A549 (cell line): ENCODE results near the gene ATP6AP2. TPM values are rescaled to one million over a fixed set of nuclear protein-coding genes. Genes with fewer than 3 reads are reported as not detected.

Experiments used
- ATAC-seq, 2 experiments: fragments of 200-7000 bp in 1 of 2; fragments of >200 bp in 1 of 2; cut with Nextera tagmentation in 1 of 2; cut with Tn5 transposase in 1 of 2; 3 replicates each; pipeline versions ENCODE4 v1.8.0 to v1.9.1; 2018 to 2020; ENCODE audit warnings: mild to moderate bottlenecking in 1 of 2, moderate library complexity in 1 of 2
- CTCF ChIA-PET: fragments of 300-600 bp; sonication (Branson Sonifier 250); formaldehyde crosslinking; extraction: SDS; loops from one replicate; lab custom pipeline; 2021; ENCODE audit warnings: antibody characterized with exemption, inconsistent platforms; lab: Yijun Ruan, JAX
- POLR2A ChIA-PET: fragments of 350-600 bp; formaldehyde crosslinking; extraction: SDS; loops from one replicate; lab custom pipeline; 2021; ENCODE audit warnings: antibody characterized with exemption, inconsistent platforms; lab: Yijun Ruan, JAX
- DNase-seq, 2 experiments: peaks; one replicate each; pipeline versions ENCODE4 v3.0.0 to v3.0.0-alpha.2; 2011 to 2016; ENCODE audit warnings: low read depth in 1 of 2, low spot score in 1 of 2
- FAIRE-seq: peaks from 2 replicates; lab custom pipeline; 2011; peaks lifted over from hg19 to GRCh38; lab: Jason Lieb, UNC
- H3K27ac ChIP-seq, 2 experiments: fragments of >200 bp; sonication (Bioruptor Twin); formaldehyde crosslinking; 3 replicates each; pipeline ENCODE4 v1.5.1; 2016 to 2017
- H3K4me1 ChIP-seq: fragments of >200 bp; sonication (Bioruptor Twin); formaldehyde crosslinking; 3 replicates; pipeline ENCODE4 v1.6.1; 2016
- H3K4me2 ChIP-seq: fragments of >200 bp; sonication (Bioruptor Twin); formaldehyde crosslinking; 3 replicates; pipeline ENCODE4 v1.6.1; 2016
- H3K4me3 ChIP-seq: fragments of >200 bp; sonication (Bioruptor Twin); formaldehyde crosslinking; 3 replicates; pipeline ENCODE4 v1.5.1; 2016
- H3K9me3 ChIP-seq: fragments of >200 bp; sonication (Bioruptor Twin); formaldehyde crosslinking; 3 replicates; pipeline ENCODE4 v1.6.1; 2016
- ATOH8 ChIP-seq: fragments of 250-450 bp; sonication (Bioruptor Pico); IDR thresholded peaks from 2 replicates; pipeline ENCODE4 v1.5.0; 2020; ENCODE audit warnings: low read depth, mild to moderate bottlenecking, moderate library complexity
- BCL3 ChIP-seq: fragments of >200 bp; sonication (Bioruptor Twin); formaldehyde crosslinking; IDR thresholded peaks from 3 replicates; pipeline ENCODE4 v1.6.1; 2016
- BHLHE40 ChIP-seq: IDR thresholded peaks from 2 replicates; pipeline ENCODE4 v1.6.1; 2012; ENCODE audit warnings: low read depth, low read length, inconsistent platforms
- CBX8 ChIP-seq: fragments of 200-600 bp; sonication (generic); IDR thresholded peaks from 2 replicates; pipeline ENCODE4 v1.6.1; 2016
- ESRRA ChIP-seq: fragments of 150-350 bp; IDR thresholded peaks from 2 replicates; pipeline ENCODE4 v1.6.1; 2014; ENCODE audit warnings: mild to moderate bottlenecking, low read length, borderline replicate concordance
- FOXS1 ChIP-seq: fragments of 250-450 bp; sonication (Bioruptor Pico); IDR thresholded peaks from 2 replicates; pipeline ENCODE4 v1.5.0; 2020; ENCODE audit warnings: mild to moderate bottlenecking, moderate library complexity
- HDAC2 ChIP-seq: fragments of 200-600 bp; sonication (generic); IDR thresholded peaks from 2 replicates; pipeline ENCODE4 v1.6.1; 2016
- HMGXB4 ChIP-seq: fragments of 250-450 bp; sonication (Bioruptor Pico); IDR thresholded peaks from 2 replicates; pipeline ENCODE4 v1.5.0; 2021; ENCODE audit warnings: mild to moderate bottlenecking, moderate library complexity, borderline replicate concordance
- HOXA7 ChIP-seq: fragments of 250-450 bp; sonication (Bioruptor Pico); IDR thresholded peaks from 2 replicates; pipeline ENCODE4 v1.5.0; 2020; ENCODE audit warnings: mild to moderate bottlenecking, moderate library complexity
- JUN ChIP-seq, 2 experiments: fragments of >200 bp; sonication (Bioruptor Twin); formaldehyde crosslinking; IDR thresholded peaks; 2 replicates in 1 of 2; 3 replicates in 1 of 2; pipeline ENCODE4 v1.6.1; 2016 to 2017
- MAX ChIP-seq: IDR thresholded peaks from 2 replicates; pipeline ENCODE4 v1.6.1; 2012
- NFE2L2 ChIP-seq: fragments of 150-350 bp; conservative IDR thresholded peaks from 2 replicates; pipeline ENCODE4 v1.6.1; 2014; ENCODE audit warnings: low read length
- PBX3 ChIP-seq: IDR thresholded peaks from 2 replicates; pipeline ENCODE4 v1.6.1; 2012
- PHF8 ChIP-seq: fragments of 200-600 bp; sonication (generic); IDR thresholded peaks from 2 replicates; pipeline ENCODE4 v1.6.1; 2016; ENCODE audit warnings: low read depth, mild to moderate bottlenecking, antibody characterized with exemption, moderate library complexity, borderline replicate concordance
- POLR2A ChIP-seq: IDR thresholded peaks from 2 replicates; pipeline ENCODE4 v1.6.1; 2012; ENCODE audit warnings: mild to moderate bottlenecking, low read length
- POLR2AphosphoS2 ChIP-seq: conservative IDR thresholded peaks from 2 replicates; pipeline ENCODE4 v1.6.1; 2012; ENCODE audit warnings: low read length, improper control_type of control experiment, inconsistent platforms
- RAD21 ChIP-seq, 2 experiments: fragments of >200 bp in 1 of 2; sonication (Bioruptor Twin) in 1 of 2; formaldehyde crosslinking in 1 of 2; IDR thresholded peaks in 1 of 2; conservative IDR thresholded peaks in 1 of 2; 2 replicates in 1 of 2; 3 replicates in 1 of 2; pipeline ENCODE4 v1.6.1; 2012 to 2018; ENCODE audit warnings: inconsistent platforms in 1 of 2
- RFX5 ChIP-seq: fragments of 450-650 bp; IDR thresholded peaks from 2 replicates; pipeline ENCODE4 v1.7.1; 2014; ENCODE audit warnings: antibody characterized with exemption, mild to moderate bottlenecking, moderate library complexity
- SMC3 ChIP-seq: fragments of >200 bp; sonication (Bioruptor Twin); formaldehyde crosslinking; IDR thresholded peaks from 3 replicates; pipeline ENCODE4 v1.6.1; 2018; ENCODE audit warnings: inconsistent platforms
- SREBF2 ChIP-seq: fragments of 450-650 bp; IDR thresholded peaks from 2 replicates; pipeline ENCODE4 v1.6.1; 2014; ENCODE audit warnings: mild to moderate bottlenecking, moderate library complexity
- USF2 ChIP-seq: fragments of 450-650 bp; IDR thresholded peaks from 2 replicates; pipeline ENCODE4 v1.6.1; 2014; ENCODE audit warnings: antibody characterized with exemption
- ZC3H11A ChIP-seq: fragments of 450-650 bp; IDR thresholded peaks from 2 replicates; pipeline ENCODE4 v1.6.1; 2014; ENCODE audit warnings: antibody characterized with exemption, mild to moderate bottlenecking
- ZFP36 ChIP-seq: fragments of 450-650 bp; IDR thresholded peaks from 2 replicates; pipeline ENCODE4 v1.6.1; 2014; ENCODE audit warnings: borderline replicate concordance; ENCODE audit not compliant: partially characterized antibody
- ZNF302 ChIP-seq: fragments of 250-450 bp; sonication (Bioruptor Pico); IDR thresholded peaks from 2 replicates; pipeline ENCODE4 v1.9.0; 2021; ENCODE audit warnings: inconsistent platforms, mild to moderate bottlenecking, moderate library complexity
- ZSCAN20 ChIP-seq: fragments of 250-450 bp; sonication (Bioruptor Pico); IDR thresholded peaks from 2 replicates; pipeline ENCODE4 v1.8.0; 2022; ENCODE audit warnings: mild to moderate bottlenecking, moderate library complexity
- WGBS: methylation state at CpG from one replicate; pipeline ENCODE4 v1.1.6; 2017; ENCODE audit errors: missing lambda C conversion rate; 5-methylcytosine and 5-hydroxymethylcytosine counted together
- polyA minus RNA-seq: library from RNA; depleted of rRNA, polyadenylated mRNA; stranded (reverse); fragments of >200 nt; gene quantifications from 2 replicates; pipeline ENCODE4 v1.2.3, GENCODE V29; 2011; rRNA and poly(A)+ RNA removed
- polyA plus RNA-seq, 4 experiments: library from polyadenylated mRNA; depleted of rRNA in 3 of 4; stranded (reverse); fragments of >200 nt; fragmentation: RNase III in 1 of 4; extraction: RNeasy Plus Mini Kit Qiagen cat#74134 plus additional on column Dnase treatment in 1 of 4; gene quantifications; 2 replicates in 3 of 4; 3 replicates in 1 of 4; pipeline ENCODE4 v1.2.3, GENCODE V29; 2011 to 2017

The ATP6AP2 gene
- polyA plus RNA-seq (2011; rRNA removed) (202 and 306 TPM in 2 replicates), polyA plus RNA-seq (2017; fragmentation: RNase III; extraction: RNeasy Plus Mini Kit Qiagen cat#74134 plus additional on column Dnase treatment) (118 to 141 TPM (median 133 TPM) in 3 replicates), polyA minus RNA-seq (86.5 and 94.1 TPM in 2 replicates)
- polyA plus RNA-seq (2012; cell fraction: cytosol; rRNA removed): 43.0 and 57.1 TPM in 2 replicates
- 46.9 and 59.4 TPM in 2 replicates for polyA plus RNA-seq (2012; cell fraction: nucleus; rRNA removed)

GRCh38 chrX:40580537-40581335, at the start of gene ATP6AP2:
TSS of gene ATP6AP2 (plus strand) at chrX:40580970. CDS start at chrX:40581066, 96 bp downstream.
- Histone ChIP-seq H3K27ac (peak within 1 kb of the TSS; percentile 80 to 96), H3K4me1 (peaks cover 6% of the 10 kb centered on the region; the same call in 2 of the 3 replicates), H3K4me3 (peak within 1 kb of the TSS; percentile 87), H3K4me2 (peak within 1 kb of the TSS; percentile 91), H3K9me3 (no peaks in the 10 kb centered on the region)
- ChIA-PET CTCF (interaction anchor here (0.6 kb wide), 1 partner anchor 37 kb away, joined by 8 read pairs; no protein-coding TSS in a partner anchor), POLR2A (interaction anchor here (1.0 kb wide), 1 partner anchor 14 kb away, joined by 3 read pairs; no protein-coding TSS in a partner anchor)
- TF ChIP-seq BHLHE40: no peak
- peak; percentile 26; the same call in 1 of the 2 replicates for TF ChIP-seq MAX
- no peak for TF ChIP-seq HMGXB4 (CRISPR knock-in tag)
- TF ChIP-seq SREBF2: no peak
- TF ChIP-seq RFX5: peak; percentile 57; the same call in 1 of the 2 replicates
- no peak for TF ChIP-seq ZC3H11A
- peak in 1 of 2 experiments; percentile 49; a peak in 2 of 5 replicates for TF ChIP-seq JUN (IDR thresholded peaks at IDR 0.05)
- TF ChIP-seq HOXA7: no peak
- no peak for TF ChIP-seq CBX8
- TF ChIP-seq POLR2A: peak; percentile 52
- TF ChIP-seq PHF8: peak; percentile 47
- TF ChIP-seq SMC3: no peak
- TF ChIP-seq ZSCAN20 (CRISPR knock-in tag): no peak
- no peak; the same call in 2 of the 3 replicates for TF ChIP-seq BCL3
- TF ChIP-seq POLR2AphosphoS2: no peak
- 0 out of 2 replicates have a peak, but pooled peaks have one; percentile 29 for TF ChIP-seq USF2
- no peak for TF ChIP-seq ESRRA
- no peak for TF ChIP-seq FOXS1 (CRISPR knock-in tag)
- TF ChIP-seq ZFP36: no peak
- peak; percentile 89 for TF ChIP-seq PBX3
- no peak for TF ChIP-seq ATOH8 (CRISPR knock-in tag)
- TF ChIP-seq RAD21 (conservative IDR thresholded peaks at IDR 0.05 in 1 of 2, IDR thresholded peaks at IDR 0.05 in 1 of 2): no peak
- no peak for TF ChIP-seq NFE2L2
- no peak for TF ChIP-seq ZNF302 (CRISPR knock-in tag)
- TF ChIP-seq HDAC2: no peak
- peak; percentile 90 to 95 for DNase-seq
- 2% methylated on average over 9 of the region's 89 CpGs for WGBS
- ATAC-seq: peak; percentile 98 to 99
- peak; percentile 98 for FAIRE-seq
